Measurements from ENCODE around the gene CPLX4. TPM values are rescaled to one million over a fixed set of nuclear protein-coding genes. Genes with fewer than 3 reads are reported as not detected.

The CPLX4 gene
- total and polyA plus RNA-seq, 2 donors (not counting 3 experiments of a cell fraction or from before 2014, with no cell fraction given), result not detected

GRCh38 chr18:59270689-59271257 is 47.7 kb downstream of the CPLX4 start:
- H3K27ac ChIP-seq (ENCODE audit: insufficient read depth, low read depth, low read length), result no peak overlapping the region
- no TSS peak for BruUV-seq (replicated peaks)
- POLR2A ChIA-PET, result no interaction called here

GRCh38 chr18:59269563-59270119 is 48.8 kb downstream of the CPLX4 start:
- CTCF ChIA-PET, result interaction anchor here (0.9 to 3.5 kb wide), 3 partner anchors 20 to 133 kb away, joined by 3 to 22 read pairs (median 5); no protein-coding TSS in a partner anchor
- H3K9me3 ChIP-seq (replicated peaks; ENCODE audit: control insufficient read depth, insufficient read depth, low read length), result no peaks in the 10 kb centered on the region
- H4K20me1 ChIP-seq (replicated peaks; ENCODE audit: control insufficient read depth, extremely low read depth, insufficient read depth, low read length), result no peaks in the 10 kb centered on the region
- H3K27me3 ChIP-seq (ENCODE audit: control insufficient read depth in 2 of 2, insufficient read depth in 2 of 2, low read length in 2 of 2), result peaks cover 94 to 98% of the 10 kb centered on the region in 2 experiments
- TF ChIP-seq JUN (IDR thresholded peaks at IDR 0.05; ENCODE audit: borderline replicate concordance, insufficient read depth, insufficient read length, low read depth) (no peak), MAX (IDR thresholded peaks at IDR 0.05; ENCODE audit: insufficient read depth, insufficient read length) (no peak), EZH2 (IDR thresholded peaks at IDR 0.05; ENCODE audit: borderline replicate concordance, low read depth, low read length, severe bottlenecking) (no peak), FOS (IDR thresholded peaks at IDR 0.05; ENCODE audit: borderline replicate concordance, insufficient read depth, low read length) (no peak), POLR2AphosphoS5 (IDR thresholded peaks at IDR 0.05; ENCODE audit: insufficient read depth, low read depth, low read length) (no peak), MYC (IDR thresholded peaks at IDR 0.05; ENCODE audit: low read depth, low read length) (no peak), POLR2A (IDR thresholded peaks at IDR 0.05; ENCODE audit: low read depth, low read length) (no peak), CTCF (IDR thresholded peaks at IDR 0.05; ENCODE audit: extremely low read depth in 1 of 2, insufficient read depth in 1 of 2, low read depth in 1 of 2, low read length in 2 of 2) (no peak), GATA2 (IDR thresholded peaks at IDR 0.05; ENCODE audit: insufficient read depth, insufficient read length, low read depth, low read length) (no peak)
- no TSS peak for BruUV-seq (replicated peaks)
- FAIRE-seq (no peak), DNase-seq (ENCODE audit: low read depth, low spot score) (no peak)
- intact Hi-C loops (cut with micrococcal nuclease), result no loop called here
- H3K9ac ChIP-seq (replicated peaks; ENCODE audit: extremely low read depth, insufficient read depth, low read length), result no peak overlapping the region
- no peaks in the 10 kb centered on the region for H3K36me3 ChIP-seq (ENCODE audit: control insufficient read depth in 2 of 2, extremely low read depth in 1 of 2, insufficient read depth in 2 of 2, low read length in 2 of 2)
- no peak overlapping the region for H3K4me3 ChIP-seq (replicated peaks in 1 of 3; ENCODE audit: insufficient read depth in 1 of 3, low read depth in 1 of 3, low read length in 3 of 3)
- no peaks in the 10 kb centered on the region for H3K9me1 ChIP-seq (replicated peaks; ENCODE audit: control insufficient read depth, extremely low read depth, insufficient read depth, low read length)
- no peak overlapping the region for H3K4me2 ChIP-seq (ENCODE audit: insufficient read depth, low read length)
- H3K79me2 ChIP-seq (ENCODE audit: control insufficient read depth, insufficient read depth, low read length), result no peaks in the 10 kb centered on the region
- H2AFZ ChIP-seq (ENCODE audit: low read depth, low read length), result no peak overlapping the region
- dilution Hi-C loops (cut with MboI; ENCODE audit: extremely low pct_ligation_motif_present, low sequenced_read_pairs), result no loop called here
- POLR2A ChIA-PET, result no interaction called here
- H3K27ac ChIP-seq (ENCODE audit: insufficient read depth, low read depth, low read length), result no peak overlapping the region
- peaks cover 2% of the 10 kb centered on the region for H3K4me1 ChIP-seq (ENCODE audit: control insufficient read depth, extremely low read depth, insufficient read depth, low read length)

More at GRCh38 chr18:59270689-59271257, 47.7 kb downstream of the CPLX4 start:
- FAIRE-seq, result no peak
- no peak overlapping the region for H3K4me3 ChIP-seq (replicated peaks in 1 of 3; ENCODE audit: insufficient read depth in 1 of 3, low read depth in 1 of 3, low read length in 3 of 3)
- H3K36me3 ChIP-seq (ENCODE audit: control insufficient read depth in 2 of 2, extremely low read depth in 1 of 2, insufficient read depth in 2 of 2, low read length in 2 of 2), result no peaks in the 10 kb centered on the region
- no peak for DNase-seq (ENCODE audit: low read depth, low spot score)
- H3K27me3 ChIP-seq (ENCODE audit: control insufficient read depth in 2 of 2, insufficient read depth in 2 of 2, low read length in 2 of 2), result peaks cover 93 to 99% of the 10 kb centered on the region in 2 experiments
- dilution Hi-C loops (cut with MboI; ENCODE audit: extremely low pct_ligation_motif_present, low sequenced_read_pairs) (no loop called here), intact Hi-C loops (cut with micrococcal nuclease) (no loop called here)
- H3K79me2 ChIP-seq (ENCODE audit: control insufficient read depth, insufficient read depth, low read length), result no peaks in the 10 kb centered on the region
- H3K4me2 ChIP-seq (ENCODE audit: insufficient read depth, low read length), result no peak overlapping the region
- CTCF ChIA-PET, result interaction anchor here (1.0 to 3.5 kb wide), 2 partner anchors 21 to 39 kb away, joined by 3 to 22 read pairs; no protein-coding TSS in a partner anchor
- no peak for TF ChIP-seq EZH2 (IDR thresholded peaks at IDR 0.05; ENCODE audit: borderline replicate concordance, low read depth, low read length, severe bottlenecking)
- TF ChIP-seq POLR2A (IDR thresholded peaks at IDR 0.05; ENCODE audit: low read depth, low read length), result no peak
- H4K20me1 ChIP-seq (replicated peaks; ENCODE audit: control insufficient read depth, extremely low read depth, insufficient read depth, low read length), result no peaks in the 10 kb centered on the region
- no peak overlapping the region for H2AFZ ChIP-seq (ENCODE audit: low read depth, low read length)
- no peak overlapping the region for H3K9ac ChIP-seq (replicated peaks; ENCODE audit: extremely low read depth, insufficient read depth, low read length)
- no peaks in the 10 kb centered on the region for H3K9me1 ChIP-seq (replicated peaks; ENCODE audit: control insufficient read depth, extremely low read depth, insufficient read depth, low read length)
- H3K4me1 ChIP-seq (ENCODE audit: control insufficient read depth, extremely low read depth, insufficient read depth, low read length), result peaks cover 2% of the 10 kb centered on the region
- no peaks in the 10 kb centered on the region for H3K9me3 ChIP-seq (replicated peaks; ENCODE audit: control insufficient read depth, insufficient read depth, low read length)
